ENCODE data around the gene TPCN1. TPM values are rescaled to one million over a fixed set of nuclear protein-coding genes. Genes with fewer than 3 reads are reported as not detected.

Gene TPCN1
- total RNA-seq, 2 donors from 2014 or later = 14.1 to 43.6 TPM

GRCh38 chr12:113260636-113261300 lies 39.5 kb downstream of the TPCN1 start:
- Mint-ChIP-seq H3K36me3 (no peaks in the 10 kb centered on the region), H3K4me3 (no peak overlapping the region), H3K9me3 (no peaks in the 10 kb centered on the region), H3K27ac (peak overlapping the region; percentile 56 to 71), H3K4me1 (ENCODE audit: low read depth in 2 of 2) (peaks cover 14 to 16% of the 10 kb centered on the region in 2 donors), H3K27me3 (no peaks in the 10 kb centered on the region)
- ATAC-seq (no peak), DNase-seq (ENCODE audit: low spot score) (no peak)

GRCh38 chr12:113261847-113262470 lies 40.7 kb downstream of the TPCN1 start:
- ATAC-seq (peak; percentile 78 to 85), DNase-seq (ENCODE audit: low spot score) (no peak)
- H3K4me3 Mint-ChIP-seq = peak overlapping the region; percentile 64
- H3K36me3 Mint-ChIP-seq = no peaks in the 10 kb centered on the region
- H3K4me1 Mint-ChIP-seq (ENCODE audit: low read depth in 2 of 2) = peaks cover 14 to 18% of the 10 kb centered on the region in 2 donors
- H3K9me3 Mint-ChIP-seq = no peaks in the 10 kb centered on the region
- H3K27ac Mint-ChIP-seq = peak overlapping the region; percentile 75 to 86
- no peaks in the 10 kb centered on the region for H3K27me3 Mint-ChIP-seq

GRCh38 chr12:113262710-113263109 lies 41.4 kb downstream of the TPCN1 start:
- Mint-ChIP-seq H3K27ac (peak overlapping the region; percentile 75 to 86), H3K4me3 (peak overlapping the region; percentile 64), H3K4me1 (ENCODE audit: low read depth in 2 of 2) (peaks cover 14 to 19% of the 10 kb centered on the region in 2 donors), H3K27me3 (no peaks in the 10 kb centered on the region), H3K9me3 (no peaks in the 10 kb centered on the region), H3K36me3 (no peaks in the 10 kb centered on the region)
- no peak for ATAC-seq
- no peak for DNase-seq (ENCODE audit: low spot score)

- no peaks in the 10 kb centered on the region for H3K27me3 Mint-ChIP-seq
- ATAC-seq = no peak
- no peak overlapping the region for H3K4me3 Mint-ChIP-seq
- peaks cover 14 to 19% of the 10 kb centered on the region in 2 donors for H3K4me1 Mint-ChIP-seq (ENCODE audit: low read depth in 2 of 2)
- no peak for DNase-seq (ENCODE audit: low spot score)
- no peaks in the 10 kb centered on the region for H3K9me3 Mint-ChIP-seq
- peak overlapping the region; percentile 49 to 67 for H3K27ac Mint-ChIP-seq
- H3K36me3 Mint-ChIP-seq = no peaks in the 10 kb centered on the region
Measured at GRCh38 chr12:113263431-113263963, 42.2 kb downstream of the TPCN1 start.

- H3K27me3 Mint-ChIP-seq = no peaks in the 10 kb centered on the region
- ATAC-seq (no peak), DNase-seq (ENCODE audit: low spot score) (no peak)
- H3K36me3 Mint-ChIP-seq = no peaks in the 10 kb centered on the region
- H3K27ac Mint-ChIP-seq = peak overlapping the region; percentile 6 to 50
- no peak overlapping the region for H3K4me3 Mint-ChIP-seq
- peaks cover 14 to 19% of the 10 kb centered on the region in 2 donors for H3K4me1 Mint-ChIP-seq (ENCODE audit: low read depth in 2 of 2)
- no peaks in the 10 kb centered on the region for H3K9me3 Mint-ChIP-seq
Measured at GRCh38 chr12:113266106-113266895, 45.0 kb downstream of the TPCN1 start.

DNA sequence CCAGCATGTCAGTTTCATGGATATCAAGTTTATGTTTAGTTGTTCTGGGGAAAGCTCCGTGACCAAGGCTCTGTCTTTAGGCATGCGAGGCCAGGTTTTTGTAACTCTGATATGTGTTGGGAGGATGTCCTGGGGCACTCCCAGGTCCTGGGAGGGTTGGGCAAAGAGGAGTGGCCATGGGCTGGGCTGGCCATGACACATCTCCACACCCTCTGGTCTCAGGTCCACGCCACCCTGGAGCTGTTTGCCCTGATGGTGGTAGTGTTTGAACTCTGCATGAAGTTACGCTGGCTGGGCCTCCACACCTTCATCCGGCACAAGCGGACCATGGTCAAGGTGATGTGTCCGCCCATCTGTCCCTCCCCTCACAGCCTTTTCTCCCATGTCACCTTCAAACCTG lies 46.4 kb downstream of the TPCN1 start:
- DNase-seq (ENCODE audit: low spot score) (no peak), ATAC-seq (no peak)
- Mint-ChIP-seq H3K9me3 (no peaks in the 10 kb centered on the region), H3K27ac (peak overlapping the region in 1 of 2 donors; percentile 12), H3K27me3 (no peaks in the 10 kb centered on the region), H3K4me3 (no peak overlapping the region), H3K4me1 (ENCODE audit: low read depth in 2 of 2) (peaks cover 3 to 11% of the 10 kb centered on the region in 2 donors), H3K36me3 (no peaks in the 10 kb centered on the region)

DNA sequence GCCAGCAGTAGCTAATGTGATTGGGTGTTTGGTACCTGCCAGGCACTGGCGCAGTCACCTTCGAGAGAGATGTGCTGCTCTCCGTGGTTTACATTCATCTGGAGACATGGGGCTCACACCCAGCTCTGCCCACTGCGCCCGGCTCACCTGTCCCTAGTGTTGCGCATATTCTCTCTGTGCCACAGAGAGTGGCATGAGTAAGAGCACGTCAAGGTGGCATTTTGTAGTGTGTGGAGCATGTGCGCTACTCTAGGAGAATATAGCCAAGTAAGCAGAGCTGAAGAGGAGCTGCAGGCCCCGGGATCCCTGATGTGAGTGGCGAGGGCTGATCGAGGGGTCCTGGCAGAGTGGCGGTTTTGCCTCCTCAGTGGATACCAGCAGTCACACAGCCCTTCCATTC lies 46.9 kb downstream of the TPCN1 start:
- Mint-ChIP-seq H3K4me1 (ENCODE audit: low read depth in 2 of 2) (peaks cover 3 to 11% of the 10 kb centered on the region in 2 donors), H3K4me3 (no peak overlapping the region), H3K9me3 (no peaks in the 10 kb centered on the region), H3K27ac (peak overlapping the region in 1 of 2 donors; percentile 12), H3K27me3 (no peaks in the 10 kb centered on the region), H3K36me3 (no peaks in the 10 kb centered on the region)
- ATAC-seq (no peak), DNase-seq (ENCODE audit: low spot score) (no peak)

GRCh38 chr12:113268621-113269020 lies 47.4 kb downstream of the TPCN1 start:
- H3K27ac Mint-ChIP-seq = no peak overlapping the region
- DNase-seq (ENCODE audit: low spot score) = no peak
- H3K27me3 Mint-ChIP-seq = no peaks in the 10 kb centered on the region
- peaks cover 2 to 8% of the 10 kb centered on the region in 2 donors for H3K4me1 Mint-ChIP-seq (ENCODE audit: low read depth in 2 of 2)
- ATAC-seq = no peak
- no peaks in the 10 kb centered on the region for H3K36me3 Mint-ChIP-seq
- no peak overlapping the region for H3K4me3 Mint-ChIP-seq
- H3K9me3 Mint-ChIP-seq = no peaks in the 10 kb centered on the region

DNA sequence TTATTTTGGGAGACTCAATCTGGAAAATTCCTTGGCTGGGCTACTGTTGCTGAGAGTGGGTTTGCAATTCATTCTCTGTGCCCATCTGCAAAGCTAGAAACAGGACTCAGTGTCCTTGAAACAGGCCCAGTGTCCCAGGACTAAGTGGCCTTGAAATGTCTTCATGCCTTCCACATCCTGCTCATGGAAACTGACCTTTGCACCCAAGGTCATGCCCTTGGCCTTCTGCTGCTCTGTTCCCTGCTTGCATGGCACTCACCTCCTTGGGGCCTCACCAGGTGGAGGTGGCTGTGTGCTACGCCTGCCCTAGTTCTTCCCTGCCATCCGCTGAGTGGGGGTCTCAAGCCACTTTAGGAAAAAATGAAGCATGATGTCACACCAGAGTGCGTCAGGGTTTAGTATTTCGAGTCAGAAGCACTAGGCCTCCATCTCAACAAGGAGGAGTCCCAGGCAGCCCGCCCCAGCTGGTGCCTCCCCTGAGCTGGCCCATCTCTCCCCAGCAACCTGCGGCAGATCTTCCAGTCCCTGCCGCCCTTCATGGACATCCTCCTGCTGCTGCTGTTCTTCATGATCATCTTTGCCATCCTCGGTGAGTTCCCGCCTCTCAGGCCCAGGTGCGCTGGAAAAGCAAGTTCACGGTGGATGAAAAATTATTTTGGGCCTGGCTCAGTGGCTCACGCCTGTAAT lies 48.1 kb downstream of the TPCN1 start:
- Mint-ChIP-seq H3K27me3 (no peaks in the 10 kb centered on the region), H3K27ac (peak overlapping the region in 1 of 2 donors; percentile 59), H3K4me3 (no peak overlapping the region), H3K9me3 (no peaks in the 10 kb centered on the region), H3K4me1 (ENCODE audit: low read depth in 2 of 2) (peaks cover 0 to 3% of the 10 kb centered on the region in 2 donors), H3K36me3 (no peaks in the 10 kb centered on the region)
- no peak for ATAC-seq
- DNase-seq (ENCODE audit: low spot score) = no peak

DNA sequence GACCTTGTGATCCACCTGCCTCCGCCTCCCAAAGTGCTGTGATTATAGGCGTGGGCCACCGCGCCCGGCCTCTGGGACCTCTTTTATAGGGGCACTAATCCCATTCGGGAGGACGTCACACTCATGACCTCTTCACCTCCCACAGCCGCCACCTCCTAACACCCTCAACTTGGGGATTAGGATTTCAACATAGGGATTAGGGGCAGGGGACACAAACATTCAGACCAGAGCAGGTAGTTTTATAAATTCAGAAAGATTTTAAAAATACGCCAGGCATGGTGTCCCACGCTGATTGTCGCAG lies 49.4 kb downstream of the TPCN1 start:
- no peak overlapping the region for H3K4me3 Mint-ChIP-seq
- DNase-seq (ENCODE audit: low spot score) = no peak

DNA sequence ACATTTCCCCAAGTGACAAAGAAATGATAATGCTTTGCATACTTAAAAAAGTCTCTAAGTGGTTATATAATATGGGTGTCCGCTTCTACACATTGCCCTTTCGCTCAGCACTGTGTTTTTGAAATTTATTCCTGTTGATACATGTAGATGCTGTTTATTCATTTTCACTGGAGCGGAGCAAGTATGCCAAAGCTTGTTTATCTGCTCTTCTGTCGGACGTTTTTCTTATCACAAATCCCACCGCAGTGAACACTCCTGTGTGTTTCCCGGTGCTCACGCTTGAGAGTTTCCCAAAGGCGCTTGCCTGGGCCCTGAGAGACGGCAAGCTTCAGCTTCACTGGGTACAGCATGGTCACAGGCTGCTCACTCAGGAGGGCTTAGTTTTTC lies 50.2 kb downstream of the TPCN1 start:
- no peaks in the 10 kb centered on the region for H3K36me3 Mint-ChIP-seq
- no peak for DNase-seq (ENCODE audit: low spot score)
- ATAC-seq = no peak
- no peaks in the 10 kb centered on the region for H3K9me3 Mint-ChIP-seq
- H3K27me3 Mint-ChIP-seq = no peaks in the 10 kb centered on the region
- peaks cover 0 to 3% of the 10 kb centered on the region in 2 donors for H3K4me1 Mint-ChIP-seq (ENCODE audit: low read depth in 2 of 2)
- H3K4me3 Mint-ChIP-seq = no peak overlapping the region
- H3K27ac Mint-ChIP-seq = no peak overlapping the region

More for the DNA sequence above, 49.4 kb downstream of the TPCN1 start:
- Mint-ChIP-seq H3K36me3 (no peaks in the 10 kb centered on the region), H3K27ac (no peak overlapping the region), H3K4me1 (ENCODE audit: low read depth in 2 of 2) (peaks cover 0 to 3% of the 10 kb centered on the region in 2 donors), H3K9me3 (no peaks in the 10 kb centered on the region), H3K27me3 (no peaks in the 10 kb centered on the region)
- ATAC-seq = no peak

DNA sequence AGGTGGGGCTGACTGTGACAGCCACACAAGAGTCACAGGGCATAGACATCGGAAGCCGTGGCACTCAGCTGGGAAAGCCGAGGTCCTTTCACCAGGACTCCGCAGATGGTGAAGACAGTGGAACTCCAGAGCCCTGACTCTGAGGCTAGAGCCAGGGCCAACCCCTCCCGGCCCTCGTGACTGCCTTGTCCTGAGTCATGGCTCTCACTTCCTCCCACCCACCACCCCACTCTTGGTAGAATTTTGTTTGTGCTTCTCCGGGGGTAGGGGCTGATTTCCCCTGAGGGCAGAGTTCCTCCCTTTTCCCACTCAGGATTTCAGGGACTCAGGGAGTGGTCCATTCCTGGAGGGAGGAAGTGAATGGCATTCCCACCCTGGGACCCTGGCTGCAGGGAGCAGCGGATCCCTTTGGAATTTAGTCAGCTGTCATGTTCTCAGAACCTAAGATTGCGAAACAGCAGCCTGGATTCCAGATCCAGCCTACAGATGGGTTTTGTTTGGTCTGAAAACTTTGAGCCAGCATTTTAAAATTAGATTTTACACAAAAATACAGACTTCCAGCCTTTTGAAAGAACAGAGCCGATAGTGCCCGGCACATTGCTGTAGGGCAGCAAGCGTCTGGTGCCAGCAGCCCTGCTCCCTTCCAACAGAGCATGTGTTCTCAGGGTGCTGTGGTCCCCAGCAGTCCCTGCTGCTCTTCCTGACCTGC lies 50.7 kb downstream of the TPCN1 start:
- Mint-ChIP-seq H3K36me3 (no peaks in the 10 kb centered on the region), H3K4me1 (ENCODE audit: low read depth in 2 of 2) (peaks cover 0 to under 1% of the 10 kb centered on the region in 2 donors), H3K9me3 (no peaks in the 10 kb centered on the region), H3K4me3 (no peak overlapping the region), H3K27ac (peak overlapping the region in 1 of 2 donors; percentile 44), H3K27me3 (no peaks in the 10 kb centered on the region)
- DNase-seq (ENCODE audit: low spot score) (no peak), ATAC-seq (no peak)
